Mononuclear cell (primary cell): Measurements from ENCODE around the gene RABGAP1L. TPM values are rescaled to one million over a fixed set of nuclear protein-coding genes. Genes with fewer than 3 reads are reported as not detected.

Experiments used
- H3K27me3 ChIP-seq: 2 replicates; pipeline ENCODE4 v1.6.0; 2011; ENCODE audit warnings: low read length, control low read depth; ENCODE audit not compliant: insufficient read depth
- H3K4me1 ChIP-seq: 2 replicates; pipeline ENCODE4 v1.5.1; 2011; ENCODE audit warnings: mild to moderate bottlenecking, low read length, control low read depth; ENCODE audit not compliant: insufficient read depth
- H3K4me3 ChIP-seq: 2 replicates; pipeline ENCODE4 v1.5.1; 2011; ENCODE audit warnings: mild to moderate bottlenecking, low read length, moderate library complexity
- H3K9me3 ChIP-seq: 2 replicates; pipeline ENCODE4 v1.5.1; 2011; ENCODE audit warnings: low read depth, mild to moderate bottlenecking, control low read depth, low read length
- total RNA-seq: library from RNA; depleted of rRNA; stranded (reverse); fragments of >200 nt; gene quantifications from one replicate; pipeline ENCODE4 v1.2.3, GENCODE V29; 2012

Gene RABGAP1L
- total RNA-seq, 1 donor = 98.3 TPM

DNA sequence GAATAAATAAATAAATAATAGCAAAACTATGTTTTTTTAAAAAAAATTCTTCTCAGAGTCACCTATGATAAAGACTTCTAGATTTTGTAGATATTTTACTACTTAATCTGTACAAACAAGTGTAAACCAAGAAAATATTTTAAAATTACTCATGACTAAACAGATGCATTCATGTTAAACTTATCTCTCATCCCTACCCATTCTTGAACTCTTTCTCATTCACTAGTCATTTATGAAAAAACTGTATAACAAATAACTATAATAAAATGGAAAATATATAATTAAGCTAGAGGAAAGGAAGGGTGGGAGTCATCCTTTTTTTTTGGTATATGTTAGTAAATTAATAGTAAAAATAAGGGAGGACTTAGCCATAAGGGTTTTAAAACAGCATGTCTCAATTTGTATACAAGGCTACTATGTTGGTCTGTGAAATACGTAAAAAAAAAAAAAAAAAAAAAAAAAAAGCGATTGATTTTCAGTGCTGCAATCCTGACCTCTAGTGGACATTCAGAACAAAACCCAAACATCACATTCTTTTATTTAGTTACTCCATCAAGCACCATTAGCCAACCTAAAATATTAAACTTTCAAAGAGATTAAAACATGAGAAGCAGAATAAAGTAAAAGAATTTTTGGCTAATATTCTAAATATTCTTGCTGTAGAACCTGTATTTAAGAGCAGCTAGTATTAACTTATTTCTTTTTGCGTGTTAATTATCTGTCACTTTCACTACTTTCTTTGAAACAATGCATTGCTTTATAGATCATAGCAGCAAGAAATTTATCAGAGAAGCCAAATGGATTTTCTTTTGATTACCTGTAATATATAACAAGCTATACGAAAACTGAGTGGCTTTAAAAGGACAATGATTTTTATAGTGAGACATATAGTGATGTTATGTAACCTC lies 584.6 kb downstream of the RABGAP1L start:
- Histone ChIP-seq H3K9me3 (no peaks in the 10 kb centered on the region), H3K27me3 (no peaks in the 10 kb centered on the region), H3K4me3 (no peak overlapping the region), H3K4me1 (peaks cover 21% of the 10 kb centered on the region)

DNA sequence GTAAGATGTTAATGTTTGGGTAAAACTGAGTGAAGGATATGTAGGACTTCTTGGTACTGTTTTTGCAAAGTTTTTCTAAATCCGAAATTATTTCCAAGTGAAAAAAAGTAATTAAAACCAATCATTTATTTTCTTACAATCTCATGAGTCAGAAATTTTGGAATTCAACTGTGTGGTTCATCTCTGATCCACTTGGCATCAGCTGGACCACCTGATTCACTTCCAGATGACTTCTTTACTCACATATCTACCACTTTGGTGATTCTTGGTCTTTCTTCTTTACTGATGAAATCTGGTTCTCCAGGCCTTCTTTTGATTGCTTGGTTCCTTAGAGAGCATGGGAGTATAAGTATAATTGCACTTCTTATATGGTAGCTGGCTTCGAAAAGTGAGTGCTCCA lies 585.6 kb downstream of the RABGAP1L start:
- no peaks in the 10 kb centered on the region for H3K9me3 ChIP-seq
- H3K4me3 ChIP-seq = no peak overlapping the region
- H3K27me3 ChIP-seq = no peaks in the 10 kb centered on the region
- H3K4me1 ChIP-seq = peaks cover 19% of the 10 kb centered on the region

DNA sequence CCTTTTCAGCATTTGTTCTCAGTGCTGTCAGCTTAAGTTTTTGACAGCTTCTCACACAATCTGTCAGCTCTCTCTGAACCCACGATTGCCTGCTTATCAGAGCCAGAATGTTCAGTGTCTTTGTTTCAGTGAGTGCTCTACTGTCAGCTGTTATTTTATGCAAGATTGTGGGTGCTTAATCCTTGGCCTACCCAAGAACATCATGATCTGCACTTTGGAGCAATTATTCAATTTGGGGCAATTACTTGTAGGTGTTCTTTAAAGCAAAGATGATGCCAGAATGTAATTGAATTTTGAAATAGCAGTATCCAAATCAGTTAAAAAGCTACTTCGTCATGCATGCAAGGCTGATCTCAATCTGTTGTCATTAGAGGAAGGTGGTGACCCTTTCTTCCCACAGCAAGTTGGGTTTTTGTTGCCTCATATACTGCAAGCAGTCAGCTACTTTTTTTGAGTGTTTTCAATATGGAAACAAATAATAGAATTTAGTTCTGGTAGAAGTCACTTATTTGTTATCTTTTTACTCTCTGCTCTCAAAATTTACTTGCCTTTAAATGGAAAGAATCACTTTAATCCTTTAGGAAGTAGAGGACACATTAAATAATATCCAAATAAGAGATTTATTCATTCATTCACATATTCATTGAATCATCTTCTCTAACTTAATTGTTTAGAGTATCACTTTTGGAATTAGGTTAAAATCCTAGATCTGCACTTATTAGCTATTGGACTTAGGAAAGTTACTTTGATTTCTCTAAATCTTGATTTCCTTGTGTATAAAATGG lies 586.9 kb downstream of the RABGAP1L start:
- H3K4me1 ChIP-seq = peaks cover 9% of the 10 kb centered on the region
- H3K4me3 ChIP-seq = no peak overlapping the region
- no peaks in the 10 kb centered on the region for H3K9me3 ChIP-seq
- no peaks in the 10 kb centered on the region for H3K27me3 ChIP-seq

DNA sequence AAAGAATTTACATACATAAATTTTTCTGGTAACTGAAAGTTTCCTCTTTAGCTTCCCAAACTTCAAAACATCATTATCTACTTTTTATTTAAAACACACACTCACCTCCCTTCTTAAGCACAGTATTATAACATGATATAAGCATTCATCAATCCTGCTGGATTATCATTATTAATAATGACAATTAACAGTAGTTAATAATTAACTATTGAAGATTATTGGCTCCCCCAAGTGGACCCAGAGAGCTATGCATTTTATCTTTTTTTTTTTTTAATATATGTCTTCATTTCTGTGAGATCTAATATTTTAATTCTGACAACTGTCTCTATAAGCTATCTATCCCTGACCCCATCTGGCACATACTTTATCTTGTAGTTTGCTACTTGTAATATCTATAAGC lies 588.3 kb downstream of the RABGAP1L start:
- no peaks in the 10 kb centered on the region for H3K27me3 ChIP-seq
- H3K9me3 ChIP-seq = no peaks in the 10 kb centered on the region
- H3K4me1 ChIP-seq = no peaks in the 10 kb centered on the region
- no peak overlapping the region for H3K4me3 ChIP-seq

DNA sequence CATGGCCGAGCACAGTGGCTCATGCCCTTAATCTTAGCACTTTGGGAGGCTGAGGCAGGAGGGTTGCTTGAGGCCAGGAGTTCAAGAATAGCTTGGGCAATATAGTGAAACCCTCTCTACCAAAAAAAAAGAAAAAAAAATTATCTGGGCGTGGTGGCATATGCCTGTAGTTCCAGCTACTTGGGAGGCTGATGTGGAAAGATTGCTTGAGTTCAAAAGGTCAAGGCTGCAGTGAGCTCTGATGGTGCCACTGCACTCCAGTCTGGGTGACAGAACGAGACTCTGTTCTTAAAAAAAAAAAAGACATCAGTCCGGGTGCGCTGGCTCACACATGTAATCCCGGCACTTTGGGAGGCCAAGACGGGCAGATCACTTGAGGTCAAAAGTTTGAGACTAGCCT lies 589.3 kb downstream of the RABGAP1L start:
- no peaks in the 10 kb centered on the region for H3K4me1 ChIP-seq

DNA sequence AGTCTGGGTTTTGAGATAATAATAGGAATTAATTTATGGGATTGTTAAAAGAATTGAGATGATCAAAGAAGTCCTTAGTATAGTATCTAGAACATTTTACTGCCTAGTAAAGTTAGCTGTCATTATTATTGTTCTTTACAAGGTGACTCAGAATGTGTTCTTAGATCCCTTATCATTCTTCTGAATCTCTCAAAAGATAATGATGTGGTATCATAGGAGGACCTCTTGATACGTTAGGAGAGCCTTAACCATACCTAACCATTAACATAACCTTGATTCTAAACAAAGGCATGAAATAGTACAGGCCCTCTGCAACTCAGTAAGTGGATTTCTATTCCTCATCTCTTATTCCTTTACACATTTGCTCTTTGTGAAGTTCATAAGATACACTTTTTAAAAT lies 593.8 kb downstream of the RABGAP1L start:
- Histone ChIP-seq H3K9me3 (no peaks in the 10 kb centered on the region), H3K27me3 (no peaks in the 10 kb centered on the region), H3K4me3 (no peak overlapping the region), H3K4me1 (no peaks in the 10 kb centered on the region)

More for the DNA sequence above, 589.3 kb downstream of the RABGAP1L start:
- Histone ChIP-seq H3K9me3 (no peaks in the 10 kb centered on the region), H3K4me3 (no peak overlapping the region), H3K27me3 (no peaks in the 10 kb centered on the region)

DNA sequence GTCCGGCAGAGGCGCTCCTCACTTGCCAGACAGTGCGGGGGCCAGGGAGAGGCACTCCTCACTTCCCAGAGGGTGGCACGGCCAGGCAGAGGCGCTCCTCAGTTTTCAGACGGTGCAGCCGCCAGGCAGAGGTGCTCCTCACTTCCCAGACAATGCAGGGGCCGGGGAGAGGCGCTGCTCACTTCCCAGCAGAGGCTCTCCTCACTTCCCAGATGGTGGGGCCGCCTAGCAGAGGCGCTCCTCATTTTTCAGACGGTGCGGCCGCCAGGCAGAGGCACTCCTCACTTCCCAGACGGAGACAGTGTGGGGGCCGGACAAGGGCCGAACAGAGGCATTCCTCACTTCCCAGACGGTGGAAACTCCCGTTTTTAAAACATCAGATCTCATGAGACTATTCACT lies 602.0 kb downstream of the RABGAP1L start:
- Histone ChIP-seq H3K27me3 (no peaks in the 10 kb centered on the region), H3K4me1 (no peaks in the 10 kb centered on the region), H3K4me3 (no peak overlapping the region), H3K9me3 (no peaks in the 10 kb centered on the region)

DNA sequence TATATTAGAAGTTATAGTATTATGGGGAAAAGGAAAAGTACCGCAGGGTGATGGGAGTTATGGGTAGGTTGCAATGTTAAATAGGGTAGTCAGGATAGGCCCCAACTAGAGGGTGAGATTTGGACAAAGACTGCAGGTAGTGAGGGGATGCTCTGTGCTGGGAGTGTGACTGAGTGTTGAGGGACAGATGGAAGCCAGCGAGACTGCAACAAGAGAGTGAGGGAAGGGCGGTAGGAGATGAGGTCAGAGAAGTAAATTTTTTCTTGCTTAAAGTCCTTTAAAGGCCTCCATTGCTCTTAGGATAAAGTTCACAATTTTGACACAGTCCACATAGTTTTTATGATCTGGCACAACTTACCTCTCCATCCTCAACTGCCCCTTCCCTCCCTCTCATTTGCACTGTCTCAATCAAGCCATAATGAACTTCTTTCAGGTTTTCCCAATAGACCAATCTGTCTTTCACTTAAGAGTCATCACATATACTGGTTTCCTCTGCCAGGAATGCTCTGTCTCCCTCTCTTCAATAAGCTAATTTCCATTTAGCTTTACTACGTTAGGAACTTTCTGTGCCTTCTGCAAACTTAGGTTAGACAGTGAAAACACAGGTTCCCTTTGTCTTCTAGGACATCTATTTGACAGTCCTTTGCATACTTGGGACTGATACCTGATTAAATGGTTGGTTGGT lies 602.7 kb downstream of the RABGAP1L start:
- Histone ChIP-seq H3K27me3 (no peaks in the 10 kb centered on the region), H3K4me1 (no peaks in the 10 kb centered on the region)

DNA sequence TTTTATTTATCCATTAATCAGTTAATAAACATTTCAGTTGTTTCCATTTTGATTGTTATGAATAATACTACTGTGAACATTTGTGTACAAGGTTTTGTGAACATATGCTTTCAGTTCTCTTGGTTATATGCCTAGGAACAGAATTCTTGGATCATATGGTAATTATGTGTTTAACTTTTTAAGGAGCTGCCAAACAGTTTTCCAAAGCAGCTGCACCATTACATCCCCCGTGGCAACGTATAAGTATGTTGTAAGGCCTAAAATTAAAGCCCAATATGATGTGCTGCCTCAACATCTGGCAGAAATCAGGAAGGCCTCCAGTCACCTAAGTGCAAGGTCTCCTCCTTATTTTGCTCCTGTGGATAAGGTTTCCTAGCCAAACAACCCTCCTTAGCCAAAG lies 604.9 kb downstream of the RABGAP1L start:
- Histone ChIP-seq H3K27me3 (no peaks in the 10 kb centered on the region), H3K4me3 (no peak overlapping the region), H3K4me1 (no peaks in the 10 kb centered on the region), H3K9me3 (no peaks in the 10 kb centered on the region)

More for the DNA sequence above, 602.7 kb downstream of the RABGAP1L start:
- no peaks in the 10 kb centered on the region for H3K9me3 ChIP-seq
- no peak overlapping the region for H3K4me3 ChIP-seq

DNA sequence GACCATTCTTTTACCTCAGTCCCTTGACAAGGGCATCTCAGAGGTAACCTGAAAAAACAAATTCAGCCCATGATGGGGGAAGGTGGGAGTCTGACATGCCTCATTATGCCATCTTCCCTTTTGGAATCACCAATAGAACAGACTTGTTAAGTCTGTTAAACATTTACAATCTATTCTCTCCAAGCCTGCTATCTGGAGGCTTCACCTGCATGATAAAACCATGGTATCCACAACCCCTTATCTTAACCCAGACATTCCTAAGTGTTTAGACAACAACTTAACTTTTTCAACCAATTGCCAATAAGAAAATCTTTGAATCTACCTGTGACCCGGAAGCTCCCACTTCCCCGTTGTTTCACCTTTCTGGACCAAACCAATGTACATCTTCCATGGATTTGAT lies 607.4 kb downstream of the RABGAP1L start:
- Histone ChIP-seq H3K4me1 (no peaks in the 10 kb centered on the region), H3K27me3 (no peaks in the 10 kb centered on the region), H3K4me3 (no peak overlapping the region), H3K9me3 (no peaks in the 10 kb centered on the region)

DNA sequence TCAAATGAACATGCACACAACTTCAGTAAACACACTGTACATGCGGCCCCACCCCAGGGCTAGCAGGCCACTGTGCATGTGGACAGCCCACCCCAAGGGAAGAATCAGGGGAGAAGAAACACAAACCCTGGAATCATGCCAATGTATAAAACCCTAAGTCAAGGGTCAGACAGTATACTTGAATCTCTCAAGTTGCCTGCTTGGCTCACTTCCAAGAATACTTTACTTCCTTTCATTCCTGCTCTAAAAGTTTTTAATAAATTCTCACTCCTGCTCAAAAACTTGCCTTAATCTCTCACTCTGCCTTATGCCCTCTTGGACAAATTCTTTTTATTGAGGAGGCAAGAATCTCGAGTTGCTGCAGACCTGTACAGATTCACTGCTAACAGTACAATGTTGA lies 609.2 kb downstream of the RABGAP1L start:
- H3K4me1 ChIP-seq = no peaks in the 10 kb centered on the region
- no peaks in the 10 kb centered on the region for H3K9me3 ChIP-seq
- no peaks in the 10 kb centered on the region for H3K27me3 ChIP-seq
- no peak overlapping the region for H3K4me3 ChIP-seq

DNA sequence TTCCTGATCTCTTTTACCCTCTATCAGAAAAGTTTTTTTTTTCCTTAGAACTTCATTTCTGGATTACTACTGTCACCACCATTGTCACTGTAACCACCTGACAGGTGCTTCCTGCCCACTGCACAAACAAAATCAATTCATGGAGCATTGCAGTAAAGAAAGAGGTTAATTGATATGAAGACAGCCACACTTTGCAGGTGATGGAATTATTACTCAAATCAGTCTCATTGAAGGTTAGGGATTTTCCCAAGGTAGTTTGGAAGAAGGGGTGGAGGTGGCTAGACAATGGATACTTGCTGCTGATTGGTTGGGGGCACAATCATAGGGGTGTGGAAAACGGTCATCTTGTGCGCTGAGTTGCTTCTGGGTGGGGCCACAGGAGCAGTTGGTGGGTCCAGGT lies 609.6 kb downstream of the RABGAP1L start:
- no peaks in the 10 kb centered on the region for H3K9me3 ChIP-seq
- no peak overlapping the region for H3K4me3 ChIP-seq
- H3K4me1 ChIP-seq = no peaks in the 10 kb centered on the region
- no peaks in the 10 kb centered on the region for H3K27me3 ChIP-seq

DNA sequence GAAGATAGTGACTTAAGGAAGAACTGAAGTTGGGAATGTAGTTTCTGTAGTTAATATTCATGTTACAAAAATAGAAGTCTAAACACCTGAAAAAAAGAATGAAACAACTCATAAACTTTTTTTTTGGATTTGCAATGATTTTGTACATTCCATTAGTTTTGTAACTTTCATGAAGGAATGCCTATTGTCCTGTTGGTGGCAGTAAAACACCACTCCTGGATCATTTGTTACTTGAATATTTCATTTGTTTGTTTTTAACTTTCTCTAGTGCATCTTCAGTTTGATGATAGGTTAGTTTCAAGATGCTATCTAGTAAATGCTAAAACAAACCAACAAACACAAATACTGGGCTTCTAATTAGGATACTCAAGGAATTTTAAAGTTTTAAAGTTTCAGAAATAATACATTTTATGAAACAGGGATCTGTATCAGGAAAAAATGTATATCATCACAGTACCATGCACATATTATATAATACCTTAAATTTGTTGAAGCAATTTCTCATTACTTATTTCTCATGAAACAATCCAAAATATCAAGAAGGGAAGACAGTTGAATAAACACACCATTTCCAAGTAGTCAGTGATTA lies 610.7 kb downstream of the RABGAP1L start:
- Histone ChIP-seq H3K9me3 (no peaks in the 10 kb centered on the region), H3K4me3 (no peak overlapping the region), H3K4me1 (no peaks in the 10 kb centered on the region)

DNA sequence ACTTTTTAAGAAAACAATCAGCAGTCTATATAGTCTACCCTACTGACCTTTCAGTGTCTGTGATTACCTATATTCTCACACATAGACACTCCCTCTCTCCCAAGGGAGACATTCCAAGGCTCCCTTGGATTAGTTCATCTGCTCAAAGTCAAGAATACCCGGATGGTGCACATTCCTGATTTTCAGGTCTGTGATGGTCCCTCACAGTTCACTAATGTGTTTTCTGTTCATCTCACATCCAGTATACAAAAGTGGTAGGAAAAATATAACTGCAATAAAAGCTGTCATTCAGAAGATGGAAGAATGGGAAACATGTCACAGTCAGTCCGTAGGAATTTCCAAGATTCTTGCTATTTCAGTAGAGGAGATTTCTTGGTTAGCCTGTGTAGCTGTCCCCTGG lies 616.3 kb downstream of the RABGAP1L start:
- no peaks in the 10 kb centered on the region for H3K27me3 ChIP-seq
- H3K4me1 ChIP-seq = no peaks in the 10 kb centered on the region
- no peak overlapping the region for H3K4me3 ChIP-seq
- H3K9me3 ChIP-seq = no peaks in the 10 kb centered on the region

More for the DNA sequence above, 610.7 kb downstream of the RABGAP1L start:
- no peaks in the 10 kb centered on the region for H3K27me3 ChIP-seq

DNA sequence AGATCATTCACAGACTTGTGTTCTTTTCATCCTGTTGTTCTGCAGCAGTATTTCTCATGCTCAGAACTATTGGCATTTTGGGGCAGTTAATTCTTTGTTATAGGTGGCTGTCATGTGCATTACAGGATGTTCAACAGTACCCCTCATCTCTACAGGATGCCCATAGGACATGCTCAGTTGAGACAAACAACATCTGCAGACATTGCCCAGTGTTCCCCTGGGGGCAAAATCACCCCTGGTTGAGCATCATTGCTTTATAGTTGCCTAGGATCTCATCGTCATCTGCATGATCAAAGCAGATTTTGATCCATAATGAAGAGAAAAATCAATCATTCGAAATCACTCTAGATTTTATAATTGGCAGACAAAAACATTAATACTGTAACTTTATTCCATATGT lies 617.9 kb downstream of the RABGAP1L start:
- H3K27me3 ChIP-seq = no peaks in the 10 kb centered on the region
- H3K9me3 ChIP-seq = no peaks in the 10 kb centered on the region
- H3K4me3 ChIP-seq = no peak overlapping the region

More for the DNA sequence above, 617.9 kb downstream of the RABGAP1L start:
- no peaks in the 10 kb centered on the region for H3K4me1 ChIP-seq
